ENCODE data around the gene SUV39H1. TPM values are rescaled to one million over a fixed set of nuclear protein-coding genes. Genes with fewer than 3 reads are reported as not detected.

SUV39H1 gene
- total RNA-seq, 3 donors from 2014 or later (not counting 1 experiment from before 2014, with no cell fraction given): 9.2 to 11.6 (median 11.0) TPM

DNA sequence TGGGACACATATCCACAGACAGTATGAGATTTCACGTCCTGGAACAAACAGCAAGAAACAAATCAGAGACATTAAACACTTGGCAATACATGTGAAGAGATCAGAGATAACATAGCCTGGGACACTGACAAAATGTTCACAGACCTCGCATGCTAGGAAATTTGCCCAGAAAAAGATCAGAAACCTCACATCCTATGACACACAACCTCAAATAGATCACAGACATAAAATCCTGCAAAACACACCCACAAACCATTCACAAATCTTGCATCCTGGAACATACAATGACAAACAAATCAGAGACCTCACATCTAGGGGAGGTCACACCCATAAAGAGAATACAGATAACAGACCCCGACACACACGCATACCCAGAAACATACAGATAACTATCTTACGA, 18.0 kb downstream of the SUV39H1 start:
- WGBS (ENCODE audit: insufficient coverage): 27% methylated on average over 5 of the region's 5 CpGs
- Histone ChIP-seq H3K27ac (ENCODE audit: low read length) (peak overlapping the region; percentile 94), H3K9me3 (ENCODE audit: control insufficient read depth, insufficient read depth, low read length) (no peaks in the 10 kb centered on the region), H3K4me3 (ENCODE audit: low read length) (no peak overlapping the region), H3K36me3 (ENCODE audit: control insufficient read depth, insufficient read depth, low read length) (no peaks in the 10 kb centered on the region), H3K4me1 (ENCODE audit: control insufficient read depth, insufficient read depth, low read length) (peaks cover 52% of the 10 kb centered on the region), H3K27me3 (ENCODE audit: control insufficient read depth, insufficient read depth, low read length) (no peaks in the 10 kb centered on the region)
- DNase-seq: peak in 1 of 2 donors; percentile 57
- intact Hi-C loops (cut with micrococcal nuclease): loop anchor here (10.0 kb wide), 1 partner anchor 220 kb away; no protein-coding TSS in a partner anchor
- ATAC-seq: no peak
- TF ChIP-seq, protein P1, sequence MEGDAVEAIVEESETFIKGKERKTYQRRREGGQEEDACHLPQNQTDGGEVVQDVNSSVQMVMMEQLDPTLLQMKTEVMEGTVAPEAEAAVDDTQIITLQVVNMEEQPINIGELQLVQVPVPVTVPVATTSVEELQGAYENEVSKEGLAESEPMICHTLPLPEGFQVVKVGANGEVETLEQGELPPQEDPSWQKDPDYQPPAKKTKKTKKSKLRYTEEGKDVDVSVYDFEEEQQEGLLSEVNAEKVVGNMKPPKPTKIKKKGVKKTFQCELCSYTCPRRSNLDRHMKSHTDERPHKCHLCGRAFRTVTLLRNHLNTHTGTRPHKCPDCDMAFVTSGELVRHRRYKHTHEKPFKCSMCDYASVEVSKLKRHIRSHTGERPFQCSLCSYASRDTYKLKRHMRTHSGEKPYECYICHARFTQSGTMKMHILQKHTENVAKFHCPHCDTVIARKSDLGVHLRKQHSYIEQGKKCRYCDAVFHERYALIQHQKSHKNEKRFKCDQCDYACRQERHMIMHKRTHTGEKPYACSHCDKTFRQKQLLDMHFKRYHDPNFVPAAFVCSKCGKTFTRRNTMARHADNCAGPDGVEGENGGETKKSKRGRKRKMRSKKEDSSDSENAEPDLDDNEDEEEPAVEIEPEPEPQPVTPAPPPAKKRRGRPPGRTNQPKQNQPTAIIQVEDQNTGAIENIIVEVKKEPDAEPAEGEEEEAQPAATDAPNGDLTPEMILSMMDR (IDR thresholded peaks at IDR 0.05): no peak
- H3K36me3 Mint-ChIP-seq: no peaks in the 10 kb centered on the region
- H3K27ac Mint-ChIP-seq: peak overlapping the region; percentile 76 to 97
- no peaks in the 10 kb centered on the region for H3K9me3 Mint-ChIP-seq
- H3K27me3 Mint-ChIP-seq (ENCODE audit: low read depth in 2 of 2): peaks cover 0 to 11% of the 10 kb centered on the region in 2 donors
- H3K4me1 Mint-ChIP-seq: peaks cover 64 to 84% of the 10 kb centered on the region in 2 donors
- H3K4me3 Mint-ChIP-seq: peak overlapping the region; percentile 1

DNA sequence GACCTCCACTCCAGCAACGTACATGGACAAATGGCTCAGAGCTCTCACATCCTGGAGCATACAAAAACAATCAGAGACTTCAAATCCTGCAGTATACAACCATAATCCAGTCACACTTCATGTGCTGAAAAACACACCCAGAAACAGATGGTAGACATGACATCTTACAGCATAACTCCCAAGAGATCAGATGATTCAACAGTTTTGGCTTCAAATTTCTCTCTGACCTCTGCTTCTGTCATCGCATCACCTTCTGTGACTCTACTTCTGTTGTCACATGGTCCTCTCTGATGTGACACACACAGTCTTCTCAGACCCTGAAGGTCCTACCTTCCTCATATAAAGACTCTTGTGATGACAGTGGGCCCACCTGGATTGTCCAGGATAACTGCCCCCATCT, 18.5 kb downstream of the SUV39H1 start:
- no peak overlapping the region for H3K4me3 Mint-ChIP-seq
- no peaks in the 10 kb centered on the region for H3K36me3 Mint-ChIP-seq
- DNase-seq: peak in 1 of 2 donors; percentile 34
- no peaks in the 10 kb centered on the region for H3K9me3 Mint-ChIP-seq
- Histone ChIP-seq H3K9me3 (ENCODE audit: control insufficient read depth, insufficient read depth, low read length) (no peaks in the 10 kb centered on the region), H3K4me1 (ENCODE audit: control insufficient read depth, insufficient read depth, low read length) (peaks cover 57% of the 10 kb centered on the region), H3K36me3 (ENCODE audit: control insufficient read depth, insufficient read depth, low read length) (no peaks in the 10 kb centered on the region), H3K27me3 (ENCODE audit: control insufficient read depth, insufficient read depth, low read length) (no peaks in the 10 kb centered on the region), H3K27ac (ENCODE audit: low read length) (peak overlapping the region; percentile 94), H3K4me3 (ENCODE audit: low read length) (no peak overlapping the region)
- intact Hi-C loops (cut with micrococcal nuclease): loop anchor here (10.0 kb wide), 1 partner anchor 220 kb away; no protein-coding TSS in a partner anchor
- WGBS (ENCODE audit: insufficient coverage): 83% methylated on average over 2 of the region's 2 CpGs
- H3K27me3 Mint-ChIP-seq (ENCODE audit: low read depth in 2 of 2): peaks cover 0 to 11% of the 10 kb centered on the region in 2 donors
- ATAC-seq: peak in 1 of 3 donors; percentile 7
- H3K27ac Mint-ChIP-seq: peak overlapping the region; percentile 76 to 97
- TF ChIP-seq, protein P1 (IDR thresholded peaks at IDR 0.05): no peak
- peaks cover 64 to 84% of the 10 kb centered on the region in 2 donors for H3K4me1 Mint-ChIP-seq

DNA sequence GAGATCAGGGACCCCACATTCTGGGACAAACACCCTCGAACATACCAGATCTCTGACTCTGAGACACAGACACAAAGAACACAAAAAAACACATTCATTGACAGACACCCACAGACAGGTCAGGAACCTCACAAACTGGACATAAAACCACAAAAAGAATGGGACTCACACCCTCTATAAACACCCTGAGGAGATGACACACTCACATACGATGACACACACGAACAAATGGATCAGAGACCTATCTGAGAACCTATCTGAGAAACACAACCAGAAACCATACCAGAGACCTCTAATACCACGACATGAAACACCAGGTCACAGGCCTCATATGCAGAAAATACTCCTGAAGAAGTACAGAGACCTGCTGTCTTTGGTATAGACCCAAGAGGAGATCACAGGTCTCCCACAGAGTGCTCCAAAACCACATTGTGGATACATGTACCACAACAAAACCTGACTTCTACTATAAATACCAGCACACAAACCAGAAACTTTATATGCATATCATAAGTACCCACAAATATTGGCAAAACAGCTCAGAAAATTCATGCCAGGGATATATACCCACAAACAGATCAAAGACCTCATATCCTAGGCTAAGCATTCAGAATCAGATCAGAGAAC, 19.5 kb downstream of the SUV39H1 start:
- Mint-ChIP-seq H3K27me3 (ENCODE audit: low read depth in 2 of 2) (peaks cover 0 to 11% of the 10 kb centered on the region in 2 donors), H3K9me3 (no peaks in the 10 kb centered on the region), H3K36me3 (no peaks in the 10 kb centered on the region), H3K4me1 (peaks cover 60 to 78% of the 10 kb centered on the region in 2 donors), H3K27ac (peak overlapping the region; percentile 76 to 97), H3K4me3 (peak overlapping the region; percentile 36)
- DNase-seq (peak in 1 of 2 donors; percentile 29), ATAC-seq (no peak)
- no peaks in the 10 kb centered on the region for H3K9me3 ChIP-seq (ENCODE audit: control insufficient read depth, insufficient read depth, low read length)
- no peak overlapping the region for H3K4me3 ChIP-seq (ENCODE audit: low read length)
- no peaks in the 10 kb centered on the region for H3K36me3 ChIP-seq (ENCODE audit: control insufficient read depth, insufficient read depth, low read length)
- H3K4me1 ChIP-seq (ENCODE audit: control insufficient read depth, insufficient read depth, low read length): peaks cover 61% of the 10 kb centered on the region
- 35% methylated on average over 4 of the region's 4 CpGs for WGBS (ENCODE audit: insufficient coverage)
- H3K27me3 ChIP-seq (ENCODE audit: control insufficient read depth, insufficient read depth, low read length): no peaks in the 10 kb centered on the region
- H3K27ac ChIP-seq (ENCODE audit: low read length): peak overlapping the region; percentile 33
- intact Hi-C loops (cut with micrococcal nuclease): loop anchor here (10.0 kb wide), 1 partner anchor 219 kb away; no protein-coding TSS in a partner anchor
- TF ChIP-seq, protein P1 (IDR thresholded peaks at IDR 0.05): no peak
